Skeletal muscle satellite cell (primary cell): ENCODE measurements around the gene SERINC2. TPM values are rescaled to one million over a fixed set of nuclear protein-coding genes. Genes with fewer than 3 reads are reported as not detected.

Experiments
- H3K27me3 ChIP-seq: 2 replicates; pipeline ENCODE4 v1.7.0; 2013; ENCODE audit warnings: low read length; ENCODE audit not compliant: control insufficient read depth, insufficient read depth
- H3K36me3 ChIP-seq: 2 replicates; pipeline ENCODE4 v1.7.0; 2013; ENCODE audit warnings: mild to moderate bottlenecking, control low read depth, low read length; ENCODE audit not compliant: insufficient read depth
- H3K4me1 ChIP-seq: 2 replicates; pipeline ENCODE4 v1.7.0; 2013; ENCODE audit warnings: low read length; ENCODE audit not compliant: control insufficient read depth, insufficient read depth
- H3K4me2 ChIP-seq: 2 replicates; pipeline ENCODE4 v1.7.0; 2013; ENCODE audit warnings: mild to moderate bottlenecking, low read length
- H3K4me3 ChIP-seq: 2 replicates; pipeline ENCODE4 v1.7.0; 2013; ENCODE audit warnings: low read length
- H3K9ac ChIP-seq: 2 replicates; pipeline ENCODE4 v1.7.0; 2013; ENCODE audit warnings: mild to moderate bottlenecking, low read depth, low read length, moderate library complexity
- H3K9me3 ChIP-seq: replicated peaks from 2 replicates; pipeline ENCODE4 v1.7.0; 2013; ENCODE audit warnings: mild to moderate bottlenecking, control low read depth, low read length
- total RNA-seq: library from RNA; depleted of rRNA; stranded (reverse); fragments of >200 nt; gene quantifications from 2 replicates; pipeline ENCODE4 v1.2.3, GENCODE V29; 2012; rRNA removed

The SERINC2 gene
- 8.1 and 12.0 TPM in 2 replicates for total RNA-seq

DNA sequence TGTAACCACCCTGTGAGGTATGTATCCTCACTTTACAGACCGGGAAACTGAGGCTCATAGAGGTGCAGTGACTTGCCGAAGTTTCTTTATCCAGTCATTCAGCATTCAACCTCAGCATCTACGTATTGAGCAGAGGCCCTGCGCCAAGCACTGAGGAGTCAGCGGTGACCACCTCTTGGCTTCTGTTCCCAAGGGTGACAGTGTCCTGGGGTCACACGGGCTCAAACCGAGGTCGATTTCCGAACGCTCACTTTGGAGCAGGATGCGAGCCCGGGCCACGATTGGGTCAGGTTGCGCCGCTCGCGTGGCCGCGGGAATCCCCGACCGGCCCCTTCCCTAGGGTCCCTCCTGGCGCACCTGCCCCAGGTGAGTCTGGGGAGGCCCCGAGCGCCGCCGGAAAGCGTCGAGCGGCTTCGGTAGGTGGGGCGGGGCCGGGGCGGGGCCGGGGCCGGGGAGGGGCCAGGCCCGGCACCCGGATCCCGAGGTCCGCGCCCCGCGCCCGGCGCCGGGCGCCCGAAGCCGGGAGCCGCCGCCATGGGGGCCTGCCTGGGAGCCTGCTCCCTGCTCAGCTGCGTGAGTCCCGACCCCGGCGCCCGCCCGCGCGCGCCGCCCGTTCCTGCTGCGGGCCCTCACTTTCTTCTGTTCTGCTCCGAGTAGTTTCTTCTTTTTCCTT lies at the start of gene SERINC2:
Gene SERINC2, plus strand, starts transcription at position 482 of the 673 bp plus-strand sequence. Its CDS starts 53 bp downstream, at position 535.
- H3K4me3 ChIP-seq, result peak within 1 kb of the TSS; percentile 92
- H3K9me3 ChIP-seq, result no peaks in the 10 kb centered on the region
- H3K27me3 ChIP-seq, result no peaks in the 10 kb centered on the region

DNA sequence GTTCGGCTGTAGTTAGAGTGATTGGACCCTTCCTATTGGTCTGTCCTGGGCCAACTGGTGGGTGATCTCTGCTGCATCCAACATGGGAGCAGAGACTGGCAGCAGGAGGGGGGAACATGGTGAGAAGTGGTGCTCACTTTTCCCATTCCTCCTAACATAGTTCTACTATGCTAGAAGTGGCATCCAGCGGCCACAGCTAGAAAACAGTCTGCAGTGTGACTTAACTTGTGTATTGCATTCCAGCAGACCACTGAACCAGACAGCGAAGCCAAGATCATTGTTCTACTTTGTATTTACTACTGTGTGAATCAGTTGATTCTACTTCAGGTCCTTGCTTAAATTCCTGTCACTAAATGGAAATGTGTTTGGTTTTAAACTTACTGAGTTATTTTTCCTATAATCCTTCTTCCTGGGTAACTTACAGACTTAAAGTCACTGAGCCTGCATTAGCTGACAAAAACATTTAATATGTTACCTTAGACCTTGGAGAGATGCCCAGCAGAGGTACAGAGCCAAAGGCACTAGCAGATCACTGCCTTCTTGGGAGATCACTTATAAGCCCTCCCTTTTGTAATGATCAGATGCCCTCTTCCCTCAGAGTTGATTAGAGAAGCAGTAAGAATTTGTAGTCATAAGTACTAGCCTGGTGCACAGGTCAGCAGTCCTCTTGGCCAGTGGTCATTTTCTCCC lies 48.3 kb upstream of the SERINC2 start:
- H3K27me3 ChIP-seq, result no peaks in the 10 kb centered on the region
- no peak overlapping the region for H3K4me3 ChIP-seq
- peaks cover 41% of the 10 kb centered on the region for H3K36me3 ChIP-seq
- no peaks in the 10 kb centered on the region for H3K4me1 ChIP-seq
- H3K9ac ChIP-seq, result no peak overlapping the region
- no peaks in the 10 kb centered on the region for H3K9me3 ChIP-seq
- no peak overlapping the region for H3K4me2 ChIP-seq

More for the DNA sequence above, at the start of gene SERINC2:
- Histone ChIP-seq H3K9ac (peak within 1 kb of the TSS; percentile 94), H3K4me2 (peak within 1 kb of the TSS; percentile 97), H3K4me1 (peaks cover 34% of the 10 kb centered on the region), H3K36me3 (no peaks in the 10 kb centered on the region)

DNA sequence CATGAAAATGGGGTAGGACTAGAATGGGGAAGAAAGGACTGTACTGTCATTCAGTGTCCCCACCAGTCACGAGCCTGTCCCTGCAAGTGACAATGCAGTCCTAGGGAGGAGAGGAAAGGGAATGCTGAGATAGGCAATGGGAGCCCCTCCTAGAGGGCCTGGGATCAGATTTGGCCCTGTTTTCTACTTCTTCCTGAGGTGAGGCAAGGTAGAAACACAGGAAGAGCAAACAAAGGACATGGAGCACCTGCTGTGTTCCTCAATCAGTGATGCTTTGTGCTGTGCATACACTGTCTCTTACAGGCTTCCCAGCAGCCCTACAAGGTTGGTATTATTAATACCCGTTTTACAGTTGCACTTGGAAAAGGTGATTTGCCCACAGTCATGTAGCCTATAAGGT lies 46.2 kb upstream of the SERINC2 start:
- Histone ChIP-seq H3K4me3 (no peak overlapping the region), H3K4me1 (no peaks in the 10 kb centered on the region), H3K4me2 (no peak overlapping the region), H3K27me3 (no peaks in the 10 kb centered on the region), H3K9me3 (no peaks in the 10 kb centered on the region), H3K9ac (no peak overlapping the region), H3K36me3 (peaks cover 35% of the 10 kb centered on the region)

DNA sequence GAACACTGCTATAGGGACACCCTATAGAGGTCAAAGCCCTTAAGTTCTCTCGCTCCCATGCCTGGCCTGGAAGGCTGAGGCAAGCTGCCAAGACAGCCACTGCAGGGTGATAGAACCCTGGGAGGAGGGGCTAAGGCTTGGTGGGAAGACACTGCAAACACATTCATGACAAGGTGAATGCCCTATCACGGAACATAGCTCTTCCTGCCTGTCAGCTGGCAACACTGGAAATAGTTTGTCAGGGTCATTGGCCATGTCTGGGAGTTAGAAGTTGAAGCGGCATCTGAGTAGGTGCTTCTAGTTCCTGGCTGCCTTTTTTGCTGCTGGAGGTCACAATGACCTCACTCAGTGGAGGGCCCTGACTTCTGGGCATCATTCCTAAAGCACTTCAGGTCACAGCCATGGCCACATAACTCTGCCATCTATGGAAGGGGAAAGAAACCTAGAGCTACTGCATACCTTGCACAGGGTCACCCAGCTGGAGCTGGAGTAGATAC lies 44.4 kb upstream of the SERINC2 start:
- no peak overlapping the region for H3K4me2 ChIP-seq
- H3K9ac ChIP-seq, result no peak overlapping the region
- peaks cover 34% of the 10 kb centered on the region for H3K36me3 ChIP-seq
- H3K9me3 ChIP-seq, result no peaks in the 10 kb centered on the region
- no peak overlapping the region for H3K4me3 ChIP-seq
- peaks cover 15% of the 10 kb centered on the region for H3K4me1 ChIP-seq
- H3K27me3 ChIP-seq, result no peaks in the 10 kb centered on the region

DNA sequence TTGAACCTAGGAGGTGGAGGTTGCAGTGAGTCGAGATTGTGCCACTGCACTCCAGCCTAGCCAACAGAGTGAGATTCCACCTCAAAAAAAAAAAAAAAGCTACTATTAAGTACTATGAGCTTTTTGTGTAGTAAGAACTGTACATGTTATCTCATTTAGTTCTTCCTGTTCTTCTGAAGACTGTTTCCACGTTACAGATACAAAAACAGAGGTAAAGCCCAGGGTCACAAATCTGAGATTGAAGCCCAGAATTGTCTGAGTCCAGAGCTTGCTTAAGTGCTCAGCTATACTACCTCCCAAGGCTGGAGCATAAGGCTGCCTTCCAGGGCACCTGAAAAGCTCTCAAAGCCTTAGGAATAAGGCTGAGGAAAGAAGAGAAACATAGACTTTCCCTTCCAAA lies 43.0 kb upstream of the SERINC2 start:
- no peak overlapping the region for H3K4me3 ChIP-seq
- no peaks in the 10 kb centered on the region for H3K27me3 ChIP-seq
- H3K36me3 ChIP-seq, result peaks cover 21% of the 10 kb centered on the region
- peaks cover 28% of the 10 kb centered on the region for H3K4me1 ChIP-seq
- no peak overlapping the region for H3K4me2 ChIP-seq
- H3K9ac ChIP-seq, result no peak overlapping the region
- H3K9me3 ChIP-seq, result no peaks in the 10 kb centered on the region

DNA sequence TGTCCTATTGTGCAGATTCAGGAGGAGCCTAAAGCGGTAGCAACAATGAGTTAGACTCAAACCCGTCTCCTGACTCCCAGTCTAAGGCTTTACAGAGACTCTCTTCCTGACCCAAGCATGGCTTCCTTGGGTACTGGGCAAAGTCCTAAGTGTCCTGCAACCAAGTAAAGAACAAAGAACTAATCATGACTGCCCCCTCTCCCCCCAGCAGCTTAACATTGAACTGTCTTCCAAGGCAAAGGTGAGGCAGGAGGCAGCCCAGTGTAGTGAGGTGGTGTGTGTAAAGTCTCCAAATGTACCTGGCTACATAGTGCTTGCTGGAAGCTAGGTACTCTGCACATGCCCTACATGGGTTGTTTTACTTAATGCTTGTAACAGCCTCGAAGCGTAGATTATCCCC lies 42.4 kb upstream of the SERINC2 start:
- no peak overlapping the region for H3K4me2 ChIP-seq
- no peak overlapping the region for H3K4me3 ChIP-seq
- H3K9ac ChIP-seq, result no peak overlapping the region
- H3K4me1 ChIP-seq, result peaks cover 29% of the 10 kb centered on the region
- no peaks in the 10 kb centered on the region for H3K27me3 ChIP-seq
- no peaks in the 10 kb centered on the region for H3K9me3 ChIP-seq
- H3K36me3 ChIP-seq, result peaks cover 17% of the 10 kb centered on the region

DNA sequence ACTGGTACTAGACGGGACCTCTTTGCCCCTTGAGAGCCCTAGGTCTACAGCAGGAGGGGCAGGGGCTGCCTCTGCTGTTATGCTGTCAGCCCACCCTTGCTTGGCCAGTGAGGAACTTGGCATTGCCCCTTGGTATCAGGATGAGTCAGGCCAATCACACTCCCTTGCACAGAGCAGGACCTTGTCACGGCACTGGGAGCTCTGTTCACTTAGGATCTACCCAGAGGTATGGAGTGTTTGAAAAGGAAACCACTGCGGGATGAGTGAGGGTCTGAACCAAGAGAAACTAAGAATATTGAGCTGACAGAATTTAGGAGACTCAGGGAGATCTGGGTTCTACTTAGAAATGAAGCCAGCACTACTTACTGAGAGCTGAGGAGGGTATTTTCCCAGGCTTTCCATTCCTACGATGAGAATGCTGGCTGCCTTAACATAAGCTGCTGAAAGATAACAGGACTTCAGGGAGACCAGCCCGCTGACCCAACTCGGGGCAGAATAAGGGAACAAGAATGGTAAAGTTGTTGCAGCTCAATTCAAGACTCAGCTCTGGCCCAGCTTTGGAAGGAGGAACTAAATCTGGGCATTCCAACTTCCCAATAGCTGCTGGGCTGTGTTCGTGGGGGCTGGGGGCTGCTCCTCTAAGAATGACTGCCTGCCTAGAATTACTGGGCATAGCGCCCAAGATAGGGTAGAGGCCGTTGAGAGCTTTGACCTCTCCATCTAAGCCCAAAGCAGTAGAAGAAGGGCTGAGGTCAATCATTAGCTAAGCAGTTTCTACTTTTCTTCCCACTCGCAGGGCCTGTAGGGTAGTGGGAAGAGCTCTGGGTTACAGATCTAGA lies 41.7 kb upstream of the SERINC2 start:
- no peak overlapping the region for H3K9ac ChIP-seq
- no peak overlapping the region for H3K4me3 ChIP-seq
- H3K4me2 ChIP-seq, result no peak overlapping the region
- H3K27me3 ChIP-seq, result no peaks in the 10 kb centered on the region
- peaks cover 13% of the 10 kb centered on the region for H3K36me3 ChIP-seq
- H3K9me3 ChIP-seq, result no peaks in the 10 kb centered on the region
- H3K4me1 ChIP-seq, result peaks cover 30% of the 10 kb centered on the region

DNA sequence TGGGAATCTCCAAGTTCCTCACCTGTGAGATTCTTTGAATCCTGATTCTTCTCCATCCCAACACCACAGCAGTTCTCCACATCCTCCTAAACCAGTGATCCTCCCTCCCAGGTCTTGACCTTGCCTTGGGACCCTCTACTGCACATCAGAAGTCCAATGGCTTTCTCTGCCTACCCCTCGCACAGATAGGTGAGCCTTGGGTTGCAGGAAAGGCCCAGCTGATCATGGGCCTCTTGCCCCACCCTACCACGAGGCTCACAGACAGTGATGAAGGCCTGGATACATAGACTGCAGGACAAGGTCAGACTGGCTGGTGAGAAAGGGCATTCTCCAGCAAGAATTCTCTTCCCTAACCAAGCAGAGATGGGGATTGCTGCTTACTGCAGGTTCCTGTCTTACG lies 41.0 kb upstream of the SERINC2 start:
- Histone ChIP-seq H3K4me2 (no peak overlapping the region), H3K4me1 (peaks cover 36% of the 10 kb centered on the region), H3K4me3 (no peak overlapping the region), H3K9ac (no peak overlapping the region), H3K36me3 (peaks cover 6% of the 10 kb centered on the region), H3K9me3 (no peaks in the 10 kb centered on the region), H3K27me3 (no peaks in the 10 kb centered on the region)

DNA sequence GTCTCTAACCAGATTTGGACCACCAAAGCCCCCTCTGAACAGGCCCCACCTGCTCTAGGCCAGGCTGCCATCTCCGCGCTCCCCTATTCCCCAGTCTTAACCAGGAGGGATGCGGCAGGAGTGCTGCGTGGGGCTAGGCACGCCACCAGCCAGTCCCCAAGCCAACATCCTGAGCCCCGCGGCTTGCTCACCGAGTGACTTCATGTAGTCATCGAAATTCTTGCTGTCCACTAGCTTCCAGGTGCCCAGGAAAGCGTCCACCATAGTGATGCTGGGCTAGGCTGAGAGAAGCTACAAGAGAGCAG lies 40.3 kb upstream of the SERINC2 start:
- Histone ChIP-seq H3K27me3 (no peaks in the 10 kb centered on the region), H3K4me3 (peak overlapping the region; percentile 70), H3K4me2 (peak overlapping the region; percentile 83), H3K9ac (peak overlapping the region; percentile 67), H3K9me3 (no peaks in the 10 kb centered on the region), H3K36me3 (no peaks in the 10 kb centered on the region), H3K4me1 (peaks cover 38% of the 10 kb centered on the region)

DNA sequence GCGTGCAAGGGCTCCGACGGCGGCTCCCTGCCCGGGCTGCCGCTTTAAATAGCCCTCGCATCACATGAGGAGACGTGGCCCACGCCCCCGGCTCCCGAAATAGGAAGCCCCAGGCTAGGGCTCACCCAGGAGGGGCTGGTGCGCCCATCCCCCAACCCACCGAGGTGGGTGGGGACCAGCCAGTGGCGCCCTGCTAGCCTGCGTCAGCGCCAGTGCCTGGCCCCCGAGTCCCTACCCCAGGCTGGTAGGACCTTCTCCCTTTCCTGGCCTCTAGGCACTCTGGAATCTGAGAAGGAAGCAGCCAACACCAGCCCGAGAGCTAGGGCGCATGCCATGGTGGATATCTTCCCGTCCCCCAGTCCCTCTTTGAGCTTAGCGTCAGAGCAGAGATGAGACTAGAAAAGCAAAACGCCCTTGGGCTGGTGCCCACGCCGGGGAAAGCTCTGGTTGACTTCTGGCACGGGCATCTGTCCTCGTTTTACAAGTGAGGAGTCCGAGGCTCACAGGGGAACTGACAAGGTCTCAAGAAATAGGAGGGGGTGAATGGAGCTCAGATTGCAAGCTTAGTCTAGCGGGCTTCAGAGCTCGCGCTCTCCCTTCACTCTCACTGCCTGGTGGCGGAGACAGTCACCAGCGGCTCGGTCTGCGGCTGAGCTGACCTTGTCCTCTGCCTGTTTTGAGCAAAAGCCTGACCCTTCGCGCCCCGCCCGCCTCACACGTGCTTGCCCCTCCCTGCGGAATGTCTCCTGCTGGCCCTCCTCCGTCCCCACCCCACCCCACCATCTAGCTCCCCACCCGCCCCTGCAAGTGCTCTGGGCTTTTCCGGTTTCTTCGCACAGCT lies 39.7 kb upstream of the SERINC2 start, which contains the start of gene FABP3:
Gene FABP3, minus strand, starts transcription at position 21 of the 841 bp plus-strand sequence. CDS start 62 bp downstream, outside the sequence.
- H3K27me3 ChIP-seq, result no peaks in the 10 kb centered on the region
- no peaks in the 10 kb centered on the region for H3K36me3 ChIP-seq
- peak within 1 kb of the TSS; percentile 67 for H3K9ac ChIP-seq
- peak within 1 kb of the TSS; percentile 83 for H3K4me2 ChIP-seq
- no peaks in the 10 kb centered on the region for H3K9me3 ChIP-seq
- peaks cover 38% of the 10 kb centered on the region for H3K4me1 ChIP-seq
- peak within 1 kb of the TSS; percentile 70 for H3K4me3 ChIP-seq
